HG03025 (cell line): ENCODE measurements around the gene AK8.

ENCODE experiments used
- ATAC-seq: cut with Tn5 transposase; IDR thresholded peaks from one replicate; pipeline ENCODE4 v1.9.1; 2021; ENCODE audit warnings: mild to moderate bottlenecking, moderate library complexity; ENCODE audit not compliant: unreplicated experiment, low FRiP score

AK8 gene

DNA sequence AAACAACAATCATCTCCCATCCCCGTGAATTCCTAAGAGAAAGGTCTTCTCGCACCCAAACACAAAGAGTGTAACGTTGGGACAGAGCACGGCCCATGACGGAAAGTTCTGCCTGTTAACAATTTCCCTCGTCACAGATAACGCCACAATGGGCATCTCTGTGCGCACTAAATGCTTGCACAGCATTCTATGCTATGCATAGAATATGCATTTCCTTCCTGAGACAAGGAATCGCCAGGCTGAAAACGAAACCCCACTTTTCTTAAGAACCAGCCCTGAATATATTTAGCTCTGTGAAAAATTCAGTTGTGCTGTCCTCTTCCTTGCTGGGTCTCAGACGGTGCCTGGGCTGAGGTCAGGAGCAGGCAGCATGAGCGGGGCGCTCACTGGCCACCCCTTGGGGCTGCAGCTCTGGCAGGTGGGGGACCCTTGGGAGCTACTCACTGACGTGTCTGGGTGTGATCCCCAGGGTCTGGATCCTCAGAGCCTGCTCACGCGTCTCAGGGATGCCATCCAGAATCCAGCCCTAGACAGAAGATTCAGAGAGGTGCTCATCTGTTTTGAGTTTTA lies 49.8 kb downstream of the AK8 start:
- no peak for ATAC-seq

DNA sequence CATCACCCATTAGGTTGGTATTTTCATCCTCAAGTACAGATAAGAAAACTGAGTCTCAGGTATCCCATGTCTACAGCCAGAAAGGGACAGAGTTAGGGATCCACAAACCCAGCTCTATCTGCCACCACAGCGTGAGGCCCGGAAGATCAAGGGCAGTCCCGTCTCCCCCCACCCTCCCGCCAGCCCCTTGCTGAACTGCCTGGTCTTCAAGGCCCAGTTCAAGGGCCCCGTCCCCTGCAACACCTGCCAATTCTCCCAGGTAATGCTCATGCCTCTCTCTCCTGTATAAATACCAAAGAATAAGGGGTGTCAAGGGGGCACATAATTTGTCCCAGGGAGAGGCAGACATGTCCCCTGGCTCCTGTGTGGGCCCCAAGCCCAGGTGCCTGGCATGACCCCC lies 50.7 kb downstream of the AK8 start:
- ATAC-seq = no peak

DNA sequence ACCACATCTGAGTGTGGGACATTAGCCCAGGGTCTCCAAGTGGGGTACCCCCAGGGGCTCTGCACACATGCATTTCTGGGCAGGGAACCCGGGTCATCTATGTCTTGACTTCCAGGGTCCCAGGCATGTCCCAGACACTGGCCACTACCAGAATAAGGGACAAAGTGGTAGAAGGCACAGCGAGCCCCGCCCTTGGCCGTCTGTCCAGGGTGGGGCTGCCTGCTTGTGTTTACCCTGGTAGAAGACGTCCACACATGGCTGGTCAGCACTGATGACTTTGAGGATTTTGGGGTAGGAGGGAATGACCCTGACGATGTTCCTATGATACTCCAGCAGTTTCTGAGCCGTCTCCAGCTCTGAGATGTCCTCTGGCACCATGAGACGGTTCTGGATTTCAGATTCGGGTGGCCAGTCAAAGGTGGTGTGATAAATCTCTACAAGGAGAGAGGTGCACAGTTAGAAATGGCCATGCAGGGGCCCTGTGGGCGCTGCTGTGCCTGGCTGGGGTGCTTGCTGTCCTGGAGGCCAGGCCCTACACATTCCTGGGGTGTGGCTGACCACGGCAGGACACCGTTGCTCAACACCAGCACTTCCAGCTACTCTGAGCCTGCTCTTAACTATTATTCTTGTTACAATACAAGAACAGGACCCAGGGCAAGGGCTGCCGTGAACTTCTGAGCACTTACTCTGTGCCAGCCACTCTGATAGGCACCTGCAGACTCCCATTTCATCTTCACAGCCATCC lies 51.3 kb downstream of the AK8 start:
- ATAC-seq = no peak

DNA sequence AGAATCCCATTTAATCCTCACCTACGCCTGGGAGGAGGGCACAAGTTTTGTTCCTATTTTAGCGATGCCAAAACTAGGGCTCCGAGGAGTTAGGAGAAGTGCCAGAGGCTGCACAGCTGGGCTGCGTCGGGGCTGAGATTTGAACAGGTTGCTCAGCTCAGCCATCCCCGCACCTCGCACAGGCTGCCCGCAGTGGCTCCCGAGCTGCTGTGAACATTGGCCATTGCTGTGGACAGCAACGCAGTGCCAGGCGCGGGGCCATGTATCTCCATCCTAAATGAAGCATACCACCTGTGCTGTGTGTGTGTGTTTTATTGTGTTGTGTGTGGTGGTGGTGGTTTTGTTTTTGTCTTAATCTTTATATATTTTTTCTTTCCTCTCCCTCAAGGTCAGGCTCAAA lies 52.0 kb downstream of the AK8 start:
- no peak for ATAC-seq

DNA sequence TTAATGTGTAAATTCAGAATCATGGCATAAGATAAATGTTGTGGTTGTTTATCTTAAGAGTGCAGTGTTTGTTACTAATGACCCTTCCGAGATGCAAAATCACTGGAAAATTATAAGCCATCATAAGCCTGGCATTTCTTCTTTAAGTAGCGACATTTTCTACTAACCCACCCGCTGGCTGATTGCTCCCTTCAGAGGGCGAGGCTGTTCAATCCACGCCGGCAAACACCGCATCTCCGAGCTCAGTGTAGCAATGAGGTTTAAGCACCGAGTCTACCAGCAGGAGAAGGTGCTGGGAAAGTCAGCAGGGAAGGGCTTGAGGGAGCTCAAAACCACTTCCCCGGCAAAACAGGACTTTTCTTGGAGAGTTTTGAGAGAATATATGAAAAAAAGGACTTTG lies 52.7 kb downstream of the AK8 start:
- ATAC-seq = no peak

DNA sequence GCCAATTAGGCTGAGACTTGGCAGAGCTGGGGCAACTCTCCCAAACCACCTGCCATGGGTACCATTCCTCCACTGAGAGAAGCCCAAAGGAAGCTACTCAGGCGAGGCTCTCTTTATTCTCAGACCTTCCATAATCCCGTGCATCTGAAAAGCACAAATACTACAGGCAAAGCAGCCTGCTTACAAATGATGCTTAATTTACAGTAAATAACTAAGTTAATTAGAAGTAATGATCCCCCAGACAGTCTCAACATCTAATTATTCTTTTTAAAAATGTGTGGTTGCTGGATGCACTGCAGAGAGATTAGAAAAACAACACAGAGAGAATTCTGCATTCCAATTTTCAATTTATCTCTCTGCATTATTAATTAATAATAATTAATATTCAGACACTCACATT lies 53.1 kb downstream of the AK8 start:
- ATAC-seq = no peak

DNA sequence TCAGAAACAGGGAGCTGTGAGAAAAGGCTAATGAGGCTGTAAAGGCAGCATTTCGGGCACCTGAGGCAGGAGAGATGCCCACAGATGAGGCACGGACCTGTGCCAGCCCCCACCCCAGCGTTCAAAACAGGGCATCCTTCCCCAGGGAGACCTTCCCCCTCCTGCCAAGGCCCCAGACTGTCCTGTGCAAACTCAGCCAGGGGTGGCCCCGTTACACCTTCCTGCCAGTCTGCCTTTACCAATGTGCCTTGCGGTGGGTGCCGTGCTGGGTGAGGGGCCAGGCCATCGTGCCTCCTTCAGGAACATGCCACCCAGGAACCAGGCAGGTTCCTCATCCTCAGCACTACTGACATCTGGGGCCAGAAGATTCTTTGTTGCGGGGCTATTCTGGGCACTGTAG lies 53.9 kb downstream of the AK8 start:
- no peak for ATAC-seq

GRCh38 chr9:132823370-132824145 lies 54.5 kb downstream of the AK8 start:
- ATAC-seq = no peak

DNA sequence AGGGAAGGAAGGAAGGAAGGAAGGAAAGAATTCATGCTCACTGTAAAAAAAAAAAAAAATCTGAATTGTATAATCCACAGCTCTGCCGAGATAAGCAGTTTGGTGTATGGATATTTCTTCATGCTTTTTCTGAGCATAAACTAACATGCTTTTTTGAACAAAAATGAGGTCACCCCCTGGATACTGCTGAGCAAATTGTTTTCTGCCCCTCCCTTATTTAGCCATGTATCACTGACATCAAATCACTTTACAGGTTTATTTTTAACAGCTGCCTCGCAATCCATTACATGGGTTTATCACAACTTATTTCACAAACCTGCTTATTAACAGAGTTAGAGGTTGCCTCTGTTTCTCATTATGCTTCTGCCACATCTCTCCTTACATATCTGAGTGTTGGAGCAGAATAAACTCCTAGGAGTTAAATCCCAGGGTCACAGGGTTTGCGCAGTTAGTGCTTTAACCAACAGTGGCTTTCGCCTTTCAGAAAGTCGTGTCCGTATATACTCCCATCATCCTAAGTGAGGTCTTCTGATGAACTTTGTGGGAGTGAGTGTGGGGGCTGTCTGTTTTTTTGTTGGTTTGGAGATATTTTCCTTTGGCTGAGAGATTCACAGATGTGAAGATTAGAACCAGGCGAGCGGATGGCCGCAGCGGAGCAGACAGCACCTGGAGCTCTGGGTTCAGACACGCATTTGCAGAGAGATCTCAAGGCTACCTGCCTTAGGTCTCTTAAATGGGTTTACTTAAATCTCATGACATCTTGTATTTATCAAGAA lies 57.7 kb downstream of the AK8 start:
- no peak for ATAC-seq

GRCh38 chr9:132818588-132818987 lies 59.5 kb downstream of the AK8 start:
- ATAC-seq = no peak

- no peak for ATAC-seq
Observed at GRCh38 chr9:132814937-132815336, 63.1 kb downstream of the AK8 start.

DNA sequence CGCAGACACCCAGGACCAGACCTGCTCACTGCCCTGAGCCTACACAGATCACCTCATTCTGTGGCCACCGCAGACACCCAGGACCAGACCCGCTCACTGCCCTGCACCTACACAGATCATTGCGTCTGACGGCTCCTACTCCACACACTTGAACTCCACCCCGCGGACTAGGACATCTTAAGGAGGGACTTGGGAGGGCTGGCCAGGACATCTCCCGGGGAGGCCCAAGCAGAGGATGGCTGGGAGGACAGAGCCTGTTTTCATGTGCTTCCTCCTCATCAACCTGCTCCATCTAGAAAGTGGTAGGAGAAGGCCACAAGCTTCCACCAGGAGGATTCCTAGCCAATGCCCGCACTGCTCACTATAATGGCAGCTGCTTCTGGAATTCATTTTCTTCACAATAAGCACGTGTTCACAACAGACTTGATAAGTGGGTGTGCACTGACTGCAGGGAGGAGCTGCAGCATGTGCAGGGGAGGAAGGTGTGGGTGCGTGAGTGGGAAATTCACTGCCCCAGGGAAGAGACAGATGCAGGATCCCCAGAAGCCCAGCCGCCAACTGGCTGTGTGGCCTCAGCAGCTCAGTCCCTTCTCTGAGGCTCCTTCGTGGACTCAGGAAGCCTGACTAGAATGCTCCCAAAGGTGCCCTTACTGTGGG lies 64.8 kb downstream of the AK8 start:
- ATAC-seq = no peak

- ATAC-seq = no peak
Observed at GRCh38 chr9:132811985-132812384, 66.1 kb downstream of the AK8 start.

- no peak for ATAC-seq
Observed at GRCh38 chr9:132810314-132810713, 67.8 kb downstream of the AK8 start.

DNA sequence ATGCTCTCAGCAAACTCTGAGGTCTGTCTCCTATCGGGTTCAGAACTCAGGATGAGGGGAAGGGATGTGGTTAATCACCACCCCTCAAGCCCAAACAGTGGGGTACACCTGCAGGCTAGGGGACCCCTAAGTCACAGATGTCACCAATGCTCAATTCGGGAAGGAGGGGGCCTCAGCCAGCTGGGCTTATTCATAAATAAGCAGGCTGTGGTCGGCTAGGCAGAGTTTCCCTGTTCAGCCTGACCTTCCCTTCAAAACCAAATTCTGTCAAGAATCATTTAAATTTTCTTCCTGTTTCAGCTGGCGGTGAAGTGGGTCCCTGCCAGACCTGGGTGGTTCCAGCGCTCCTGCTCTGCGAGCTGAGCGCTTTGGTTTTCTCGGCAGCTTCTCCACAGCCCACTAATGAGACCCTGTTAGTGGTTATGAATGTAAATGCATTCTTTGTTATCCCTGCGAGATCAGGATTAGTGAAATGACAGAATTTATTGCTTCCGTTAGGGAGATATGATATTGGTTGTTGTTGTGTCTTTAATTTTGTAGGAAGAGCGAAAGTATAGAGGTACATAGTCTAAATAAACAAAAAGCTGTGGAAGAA lies 68.3 kb downstream of the AK8 start:
- ATAC-seq = no peak

GRCh38 chr9:132808645-132809044 lies 69.4 kb downstream of the AK8 start:
- ATAC-seq = no peak

DNA sequence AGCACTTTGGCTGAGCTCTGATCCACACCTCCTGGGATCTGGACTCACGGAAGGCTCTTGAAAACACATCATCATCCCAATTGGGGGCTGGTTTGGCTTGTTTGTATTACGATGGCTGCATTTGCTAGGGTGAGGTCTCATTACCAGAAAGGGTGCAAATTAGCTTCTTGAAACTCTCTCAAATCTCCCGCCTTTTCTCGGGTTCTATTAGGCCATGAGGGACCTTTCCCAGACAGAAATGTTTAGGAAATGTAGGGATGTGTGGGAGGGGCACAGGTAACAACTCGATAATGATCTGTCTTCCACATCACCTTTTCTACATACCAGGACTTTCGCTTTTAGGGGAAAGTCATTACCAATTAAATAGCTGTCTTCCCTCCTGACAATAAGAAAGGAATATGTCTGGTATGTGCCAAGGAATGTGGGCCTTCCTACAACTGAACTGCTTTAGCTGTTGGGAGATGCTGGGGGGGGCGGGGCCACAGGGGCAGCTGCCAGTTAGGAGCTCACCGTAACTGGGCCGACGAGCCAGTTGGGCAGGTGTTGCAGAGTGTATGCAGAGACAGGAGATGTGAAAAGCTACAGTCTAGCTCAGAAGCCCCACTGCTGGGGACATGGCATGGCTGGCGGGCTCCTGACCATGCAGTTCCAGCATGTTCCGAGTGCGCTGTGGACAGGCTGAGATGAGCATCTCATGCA lies 71.2 kb downstream of the AK8 start:
- no peak for ATAC-seq

GRCh38 chr9:132806306-132806705 lies 71.8 kb downstream of the AK8 start:
- ATAC-seq = no peak

DNA sequence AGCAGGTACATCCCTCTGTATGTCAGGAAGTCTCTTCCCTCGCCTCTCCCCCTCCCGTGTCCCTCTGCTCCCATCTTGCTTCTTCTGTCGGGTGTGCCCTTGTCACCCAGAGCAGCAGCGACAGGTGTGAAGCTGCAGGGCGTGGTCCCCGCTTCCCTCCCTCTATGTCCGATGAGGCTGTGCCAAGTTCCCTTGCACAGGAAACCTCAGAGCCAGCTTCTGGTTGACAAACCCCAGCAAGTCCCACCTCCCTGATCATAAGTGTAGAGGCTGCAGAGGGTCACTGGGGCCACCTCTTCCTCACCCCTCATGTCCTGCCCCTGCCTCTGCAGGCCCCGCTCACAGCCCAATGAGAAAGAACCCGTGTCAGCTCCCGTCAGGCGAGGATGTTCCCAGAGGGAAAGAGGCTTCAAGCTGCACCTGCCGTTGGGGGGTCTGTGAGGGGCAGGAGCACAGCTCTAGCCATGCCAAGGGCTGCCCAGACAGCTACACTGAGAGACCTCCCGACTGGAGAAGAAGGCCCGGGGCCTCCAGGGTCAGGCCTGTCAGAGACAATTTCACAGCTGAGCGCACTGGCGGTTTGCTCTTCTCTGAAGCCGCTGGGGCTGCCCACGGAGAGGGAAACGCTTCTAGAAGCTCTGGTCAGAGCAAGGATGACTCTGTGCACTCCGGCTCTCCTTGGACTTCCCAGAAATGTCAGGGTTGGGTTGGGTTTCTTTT lies 73.3 kb downstream of the AK8 start:
- no peak for ATAC-seq
